ENCODE results near the gene C9.

GRCh38 chr5:39368116-39368515, 3.8 kb upstream of the C9 start:
- no peak for TF ChIP-seq POLR2AphosphoS5 (IDR thresholded peaks at IDR 0.05; ENCODE audit: insufficient read depth in 1 of 2, low read depth in 1 of 2)
- TF ChIP-seq, protein P1, sequence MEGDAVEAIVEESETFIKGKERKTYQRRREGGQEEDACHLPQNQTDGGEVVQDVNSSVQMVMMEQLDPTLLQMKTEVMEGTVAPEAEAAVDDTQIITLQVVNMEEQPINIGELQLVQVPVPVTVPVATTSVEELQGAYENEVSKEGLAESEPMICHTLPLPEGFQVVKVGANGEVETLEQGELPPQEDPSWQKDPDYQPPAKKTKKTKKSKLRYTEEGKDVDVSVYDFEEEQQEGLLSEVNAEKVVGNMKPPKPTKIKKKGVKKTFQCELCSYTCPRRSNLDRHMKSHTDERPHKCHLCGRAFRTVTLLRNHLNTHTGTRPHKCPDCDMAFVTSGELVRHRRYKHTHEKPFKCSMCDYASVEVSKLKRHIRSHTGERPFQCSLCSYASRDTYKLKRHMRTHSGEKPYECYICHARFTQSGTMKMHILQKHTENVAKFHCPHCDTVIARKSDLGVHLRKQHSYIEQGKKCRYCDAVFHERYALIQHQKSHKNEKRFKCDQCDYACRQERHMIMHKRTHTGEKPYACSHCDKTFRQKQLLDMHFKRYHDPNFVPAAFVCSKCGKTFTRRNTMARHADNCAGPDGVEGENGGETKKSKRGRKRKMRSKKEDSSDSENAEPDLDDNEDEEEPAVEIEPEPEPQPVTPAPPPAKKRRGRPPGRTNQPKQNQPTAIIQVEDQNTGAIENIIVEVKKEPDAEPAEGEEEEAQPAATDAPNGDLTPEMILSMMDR (IDR thresholded peaks at IDR 0.05) = no peak

Data from vagina (tissue), 2 donors.